MM.1S (cell line): ENCODE results near the gene SNRPD3.

ENCODE experiments used
- CTCF ChIP-seq: fragments of 300-600 bp; sonication (generic); IDR thresholded peaks from 2 replicates; pipeline ENCODE4 v1.5.1; 2016; ENCODE audit warnings: antibody characterized with exemption, low read length, mixed read lengths
- EZH2 ChIP-seq: fragments of 300-600 bp; sonication (generic); optimal IDR thresholded peaks from 2 replicates; pipeline ENCODE3; 2017; ENCODE audit warnings: low read depth, mild to moderate bottlenecking, antibody characterized with exemption, low read length, mixed read lengths

GRCh38 chr22:24563246-24563645 lies 7.4 kb downstream of the SNRPD3 start:
- TF ChIP-seq CTCF, result no peak
- no peak for TF ChIP-seq EZH2
